NCI-H1436 (cell line): ENCODE data around the gene MAPK8IP3.

Experiments used
- DNase-seq: peaks from one replicate; lab custom pipeline; 2025; lab: John Stamatoyannopoulos, UW

MAPK8IP3 gene

DNA sequence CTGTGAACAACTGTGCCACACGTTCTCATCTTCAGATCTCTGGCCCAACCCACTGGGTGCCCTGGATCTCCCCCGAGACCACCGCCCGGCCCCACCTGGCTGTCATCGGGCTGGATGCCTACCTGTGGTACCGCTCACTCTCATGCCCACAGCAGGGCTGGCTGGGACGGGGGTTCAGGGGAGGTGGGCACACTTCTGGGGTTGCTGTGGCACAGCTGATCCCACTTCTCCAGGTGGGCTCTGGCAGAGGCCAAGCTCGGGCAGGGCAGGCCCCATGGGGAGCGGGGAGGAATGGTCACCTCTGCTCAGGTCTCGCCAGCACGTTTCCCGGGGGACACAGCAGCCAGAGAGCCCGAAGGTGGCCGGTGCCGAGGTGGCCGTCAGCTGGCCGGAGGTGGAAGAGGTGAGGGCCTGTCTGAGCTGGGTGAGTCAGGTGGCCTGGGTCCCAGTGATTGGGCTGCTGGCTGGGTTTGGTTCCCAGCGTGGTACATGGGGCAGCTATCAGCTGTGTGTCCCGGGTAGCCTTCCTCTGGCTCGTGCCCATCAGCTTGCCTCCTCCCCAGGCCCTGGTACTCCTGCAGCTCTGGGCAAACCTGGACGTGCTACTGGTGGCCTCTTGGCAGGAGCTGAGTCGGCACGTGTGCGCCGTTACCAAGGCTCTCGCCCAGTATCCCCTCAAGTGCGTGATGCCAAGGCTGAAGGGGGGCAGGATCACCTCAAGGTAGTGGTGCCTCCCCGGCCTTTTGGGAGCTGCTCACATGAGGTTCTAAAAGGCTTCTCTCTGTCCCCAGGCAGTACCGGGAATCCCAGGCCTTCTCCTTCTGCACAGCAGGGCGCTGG is 69.2 kb downstream of the MAPK8IP3 start:
- DNase-seq, result no peak

DNA sequence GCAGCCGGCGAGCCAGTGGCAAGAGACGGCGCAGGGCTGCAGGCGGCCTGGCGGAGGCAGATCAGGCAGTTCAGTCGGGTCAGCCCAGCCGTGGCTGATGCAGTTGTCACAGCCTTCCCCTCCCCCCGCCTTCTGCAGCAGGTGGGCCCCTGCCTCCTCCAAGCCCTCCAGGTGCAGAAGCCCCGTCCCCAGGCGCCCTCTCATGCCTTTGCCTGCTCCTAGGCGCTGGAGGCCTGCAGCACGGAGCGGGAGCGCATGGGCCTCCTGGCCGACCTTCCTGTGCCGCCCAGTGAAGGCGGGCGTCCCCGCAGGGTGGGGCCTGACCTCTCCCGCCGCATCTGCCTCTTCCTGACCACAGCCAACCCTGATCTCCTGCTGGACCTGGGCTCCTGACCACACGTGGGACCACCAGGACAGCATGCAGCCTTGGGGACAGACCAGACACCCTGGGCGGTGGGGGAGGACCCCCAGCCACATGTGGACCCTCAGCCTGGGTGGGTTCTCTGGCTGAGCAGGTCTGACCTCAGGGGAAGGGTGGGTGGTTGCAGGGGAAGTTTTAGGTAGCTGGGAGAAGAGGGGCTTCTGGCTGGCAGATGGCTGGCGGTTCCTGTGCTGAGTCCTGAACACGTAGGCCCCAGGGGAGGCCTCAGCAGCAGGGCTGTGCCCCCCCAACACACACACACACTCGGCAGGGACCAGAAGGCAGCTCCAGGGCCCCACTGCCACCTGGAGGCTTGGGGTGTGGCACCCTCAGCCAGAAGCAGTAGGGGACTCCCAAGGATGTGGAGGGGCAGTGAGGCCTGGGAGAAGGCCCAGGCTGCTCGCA is 70.1 kb downstream of the MAPK8IP3 start:
- DNase-seq, result no peak

DNA sequence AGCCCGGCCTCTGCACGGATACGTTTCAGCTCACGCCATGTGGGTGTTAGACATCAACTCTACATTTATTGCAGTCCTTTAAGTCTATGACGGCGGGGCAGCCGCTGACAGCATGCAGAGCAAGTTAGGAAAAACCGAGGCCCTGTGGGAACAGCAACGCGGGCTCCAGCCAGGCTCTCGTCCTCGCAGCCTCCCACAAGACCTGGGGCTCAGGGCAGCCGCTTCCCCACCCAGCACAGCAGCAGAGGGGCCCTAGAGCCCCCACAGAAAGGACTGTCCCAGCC is 70.6 kb downstream of the MAPK8IP3 start:
- no peak for DNase-seq

DNA sequence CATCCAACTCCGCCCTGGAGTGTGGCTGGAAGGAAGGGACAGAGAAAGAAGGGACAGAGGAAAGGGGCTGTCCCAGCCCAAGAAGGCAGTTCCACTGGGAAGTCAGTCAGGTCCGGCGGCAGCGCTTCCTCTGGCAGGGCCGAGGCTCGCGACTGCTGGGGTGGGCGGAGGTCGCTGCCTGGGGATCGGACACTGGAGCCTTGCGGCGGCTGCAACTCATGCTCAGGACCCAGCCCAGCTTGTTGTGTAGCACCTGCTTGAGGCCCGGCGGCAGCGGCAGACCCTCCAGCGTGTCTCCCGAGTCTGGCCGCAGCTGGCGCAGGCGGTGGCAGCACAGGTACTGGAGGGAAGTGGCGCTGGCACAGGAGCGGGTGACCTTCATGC is 71.0 kb downstream of the MAPK8IP3 start:
- no peak for DNase-seq

DNA sequence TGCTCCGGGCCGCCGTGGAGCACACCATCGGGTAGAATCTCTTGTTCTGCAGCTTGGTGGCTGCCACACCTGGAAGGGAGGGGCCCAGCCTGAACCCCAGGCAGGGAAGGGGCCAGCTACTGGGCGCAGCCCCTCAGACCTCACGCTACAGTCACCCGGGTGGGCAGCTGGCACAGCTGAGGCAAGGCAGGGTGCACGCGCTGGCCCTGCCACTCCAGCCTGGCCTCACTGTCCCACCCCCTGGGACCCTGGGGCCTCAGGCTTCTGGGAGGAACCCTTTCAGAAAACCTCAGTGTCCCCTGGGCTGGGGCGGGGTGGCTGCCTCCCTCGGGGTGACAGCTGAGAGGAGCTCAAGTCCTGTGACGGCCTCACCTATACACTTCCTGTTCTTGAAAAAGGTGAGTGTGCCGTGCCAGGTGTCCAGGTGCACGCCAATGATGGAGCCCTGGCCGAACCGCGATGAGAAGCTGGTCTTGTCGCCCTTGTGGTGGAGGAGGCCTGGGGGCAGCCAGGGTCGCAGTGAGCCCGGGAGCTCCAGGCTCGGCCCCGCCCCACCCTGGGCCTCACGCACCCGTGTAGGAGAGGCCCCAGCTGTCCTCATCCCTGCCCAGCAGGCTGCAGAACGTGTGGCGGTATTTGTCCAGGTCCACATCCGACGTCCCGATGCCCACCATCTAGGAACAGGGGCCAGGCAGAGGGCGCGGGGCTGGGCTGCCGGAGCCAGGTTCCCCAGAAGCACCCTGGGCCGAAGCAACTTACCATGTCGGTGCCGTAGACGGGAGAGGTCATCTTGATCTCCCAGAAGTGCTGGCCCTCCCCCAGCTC is 71.6 kb downstream of the MAPK8IP3 start:
- no peak for DNase-seq

DNA sequence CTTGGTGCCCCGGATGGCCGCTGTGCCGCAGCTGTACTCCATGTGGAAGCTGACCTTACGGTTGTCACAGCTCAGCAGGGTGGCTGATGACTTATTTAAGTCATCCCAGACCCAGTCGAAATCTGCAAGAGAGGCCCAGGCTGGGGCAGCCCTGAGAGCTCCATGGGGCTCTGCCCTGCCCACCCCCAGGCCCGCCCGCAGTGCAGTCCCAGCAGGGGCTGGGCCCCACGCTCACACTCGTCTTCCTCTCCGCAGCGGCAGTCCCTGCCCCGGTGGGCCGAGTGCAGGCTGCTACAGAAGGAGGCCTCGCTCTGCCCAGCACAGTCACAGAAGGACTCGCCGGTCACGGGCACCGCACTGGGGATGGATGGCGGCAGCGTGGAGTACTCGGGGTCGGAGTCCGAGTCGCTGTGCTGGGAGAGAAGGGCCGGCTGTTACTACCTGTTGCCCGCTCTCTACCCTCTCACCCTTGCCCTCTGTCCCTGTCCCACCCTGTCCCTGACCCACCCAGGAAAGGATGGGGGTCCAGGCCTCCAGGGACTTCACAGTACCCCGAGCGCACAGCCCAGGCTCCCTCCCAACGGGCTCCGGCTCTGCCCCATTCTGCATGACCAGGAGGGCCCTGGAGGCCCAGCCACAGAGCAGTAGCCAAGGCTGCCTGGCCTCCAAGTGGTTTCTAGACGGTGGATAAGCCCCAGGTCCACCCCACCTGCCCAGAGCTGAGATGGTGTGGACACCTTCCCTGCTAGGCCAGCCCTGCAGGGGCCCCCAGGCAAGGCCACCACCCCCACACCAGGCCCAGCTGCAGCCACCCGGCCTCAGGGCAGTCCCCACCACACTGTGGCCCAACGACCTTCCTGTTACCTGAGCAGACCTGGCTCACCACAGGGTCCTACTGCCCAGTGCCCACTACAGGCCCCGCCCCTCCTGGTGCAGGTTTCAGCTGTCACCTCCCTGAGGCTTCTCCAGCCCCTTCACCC is 72.5 kb downstream of the MAPK8IP3 start:
- no peak for DNase-seq

DNA sequence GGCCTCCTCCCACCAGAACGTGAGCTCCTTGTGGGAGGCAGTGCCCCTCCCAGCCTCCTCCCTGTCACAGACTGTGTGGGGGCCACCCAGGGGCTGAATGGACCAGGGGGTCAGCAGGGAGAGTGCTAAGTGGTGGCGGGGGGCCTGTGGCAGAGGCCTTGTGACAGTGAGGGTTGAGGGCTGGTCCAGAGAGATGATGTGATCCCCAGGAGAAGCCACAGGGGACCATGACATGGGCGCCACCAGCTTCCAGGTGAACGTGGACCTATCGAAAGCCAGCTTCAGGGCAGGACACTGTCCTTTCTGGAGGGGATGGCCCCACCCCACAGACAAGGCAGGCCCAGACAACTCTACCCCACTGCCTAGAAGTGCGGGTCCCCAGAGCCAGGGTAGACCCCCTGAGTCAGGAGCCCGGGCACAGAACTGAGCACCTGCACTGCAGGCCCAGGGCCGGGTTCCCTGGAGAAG is 73.3 kb downstream of the MAPK8IP3 start:
- DNase-seq, result no peak

DNA sequence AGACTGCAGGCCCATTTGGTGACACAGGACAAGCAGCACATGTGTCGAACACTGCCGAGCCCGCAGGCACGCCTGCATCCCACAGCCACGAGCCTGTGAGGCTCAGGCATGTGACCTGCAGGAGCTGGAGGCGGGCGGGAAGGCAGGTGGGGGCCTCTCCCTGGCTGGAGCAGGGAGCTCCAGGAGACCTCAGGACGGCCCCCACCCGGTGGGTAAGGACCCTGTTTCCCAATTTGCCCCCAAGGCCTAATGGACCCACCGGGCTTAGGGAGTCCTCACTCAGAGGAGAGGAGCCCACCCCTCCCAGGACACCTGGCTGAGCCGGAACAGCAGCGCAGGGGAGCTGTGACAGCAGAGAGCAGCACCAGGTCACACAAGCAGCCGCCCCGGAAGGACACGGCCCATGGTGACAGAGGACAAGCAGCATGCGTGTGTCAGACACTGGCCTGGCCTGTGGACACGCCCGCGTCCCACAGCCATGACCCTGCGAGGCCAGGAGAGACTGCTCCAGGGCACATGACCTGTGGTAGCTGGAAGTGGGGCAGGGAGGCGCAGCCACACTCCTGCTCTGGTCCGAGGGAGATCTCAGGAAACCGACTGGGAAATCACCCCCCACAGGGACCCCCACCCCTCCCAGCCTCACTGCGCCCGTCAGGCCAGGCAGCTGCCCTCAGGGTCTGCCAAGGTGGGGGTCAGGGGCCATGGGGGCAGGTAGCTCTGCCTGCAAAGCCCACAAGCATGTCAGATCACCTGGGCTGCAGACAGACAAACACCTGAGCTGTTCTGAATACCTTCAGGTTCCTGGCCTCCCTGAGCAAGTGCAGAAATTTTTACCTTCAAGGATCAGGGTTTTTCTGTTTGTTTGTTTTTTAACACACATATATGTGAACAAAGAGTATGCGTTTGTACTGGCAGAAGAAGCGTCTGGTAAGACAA is 74.0 kb downstream of the MAPK8IP3 start:
- DNase-seq, result no peak

DNA sequence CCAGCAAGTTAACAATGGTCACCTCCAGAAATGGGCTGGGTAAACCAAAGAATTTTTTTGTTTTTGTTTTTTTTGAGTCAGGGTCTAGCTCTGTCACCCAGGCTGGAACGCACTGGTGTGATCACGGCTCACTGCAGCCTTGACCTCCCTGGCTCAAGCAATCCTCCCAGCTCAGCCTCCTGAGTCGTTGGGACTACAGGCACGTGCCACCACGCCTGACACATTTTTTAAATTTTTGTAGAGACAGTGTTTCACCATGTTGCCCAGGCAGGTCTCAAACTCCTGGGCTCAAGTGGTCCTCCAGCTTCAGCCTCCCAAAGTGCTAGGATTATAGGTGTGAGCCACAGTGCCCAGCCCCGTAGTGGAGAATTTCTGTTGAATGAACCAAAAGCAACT is 74.7 kb downstream of the MAPK8IP3 start:
- no peak for DNase-seq

DNA sequence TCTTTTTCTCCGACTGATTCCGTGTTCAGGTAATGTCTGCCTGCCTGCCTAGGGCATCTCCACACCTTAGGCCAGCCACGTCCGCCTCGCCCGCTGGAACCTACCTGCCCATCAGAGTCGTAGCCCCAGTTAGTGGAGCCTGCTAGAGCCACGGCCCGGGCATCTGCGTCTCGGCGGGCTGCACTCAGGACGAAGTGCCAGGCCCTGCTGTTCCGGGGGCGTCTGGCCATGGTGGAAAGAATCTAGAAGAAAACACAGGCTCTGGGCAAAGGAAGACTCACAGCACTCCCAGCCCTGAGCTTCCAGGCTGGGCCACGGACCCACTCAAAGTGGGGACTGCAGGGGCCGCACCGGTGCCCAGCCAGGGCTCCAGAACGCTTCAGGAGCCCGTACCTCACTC is 75.3 kb downstream of the MAPK8IP3 start:
- no peak for DNase-seq

DNA sequence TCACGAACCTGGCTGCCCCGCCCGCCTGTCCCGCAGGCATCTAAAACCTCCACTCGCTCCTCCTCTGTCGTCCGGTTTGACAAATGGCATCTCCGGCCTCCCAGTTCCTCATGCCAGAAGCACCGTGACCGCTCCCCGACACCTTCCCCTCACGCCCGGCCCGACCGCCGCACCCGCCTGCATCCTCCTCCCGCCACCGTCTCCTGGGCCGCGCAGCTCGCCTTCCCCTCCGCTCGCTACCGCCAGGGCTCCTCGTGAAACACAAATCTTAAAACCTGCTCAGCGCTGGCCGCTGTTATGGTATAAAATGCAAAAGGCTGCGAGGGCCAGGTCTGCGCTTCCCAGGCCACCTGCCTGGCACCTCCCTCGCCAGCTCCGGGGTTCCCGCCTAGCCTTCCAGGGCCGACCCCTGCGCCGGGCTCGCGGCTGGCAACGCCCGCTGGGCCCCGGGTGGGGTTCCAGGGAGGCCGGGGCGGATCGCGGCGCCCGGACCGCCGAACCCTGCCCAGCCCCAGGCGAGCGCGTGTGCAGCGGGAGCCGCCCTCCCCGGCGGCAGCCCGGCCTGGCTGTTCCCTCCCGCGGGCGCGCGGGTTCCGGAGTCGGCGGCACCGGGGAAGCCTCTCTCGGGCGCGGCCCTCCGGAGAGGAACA is 75.9 kb downstream of the MAPK8IP3 start:
- no peak for DNase-seq

DNA sequence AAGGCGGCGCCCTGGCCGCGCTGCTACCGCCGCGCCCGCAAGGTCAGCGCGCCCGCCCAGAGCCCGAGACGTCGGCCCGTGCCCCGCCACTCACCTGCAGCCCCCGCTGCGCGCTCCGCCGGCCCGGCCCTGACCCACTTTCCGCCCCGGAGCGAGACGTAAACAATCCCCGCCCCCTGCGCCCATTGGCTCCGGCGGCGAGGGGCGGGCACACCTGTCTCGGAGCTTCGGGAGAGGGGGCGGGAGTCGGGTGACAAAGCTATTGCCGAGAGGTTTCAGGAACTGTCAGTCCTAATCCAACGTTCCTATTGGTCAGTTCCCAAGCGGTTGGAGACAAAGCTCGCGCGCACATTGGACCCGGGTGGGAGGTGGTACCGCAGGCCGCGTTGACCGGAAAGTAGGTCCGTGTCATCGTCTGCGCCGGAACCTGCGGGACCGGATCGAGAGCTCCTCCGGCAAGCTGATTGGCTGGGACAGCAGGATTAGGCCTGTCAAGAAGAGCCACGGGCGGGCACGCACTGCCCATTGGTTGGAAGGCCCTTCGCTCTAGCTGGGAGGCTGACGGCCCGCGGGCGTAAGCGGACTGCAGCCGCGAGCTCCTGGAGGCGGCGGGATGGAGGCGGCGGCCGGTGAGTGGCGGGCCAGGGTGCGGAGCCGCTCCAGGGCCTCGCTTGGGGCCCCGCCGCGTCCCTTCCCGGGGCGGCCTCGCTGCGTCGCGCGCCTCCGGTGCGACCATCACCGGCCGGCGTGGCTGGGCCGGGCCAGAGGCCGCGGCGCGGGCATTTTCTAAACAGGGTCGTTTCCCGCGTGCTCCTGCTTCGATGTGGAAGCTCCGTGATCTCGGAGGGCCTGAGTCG is 76.6 kb downstream of the MAPK8IP3 start, which contains the start of the genes NUBP2 and SPSB3:
Gene NUBP2, plus strand, starts transcription at position 553 of the 857 bp plus-strand sequence. Its CDS starts 61 bp downstream, at position 614.
Gene SPSB3, minus strand, starts transcription at position 164 of the 857 bp plus-strand sequence. CDS start 1,088 bp downstream, outside the sequence.
- peak; percentile 99 for DNase-seq

DNA sequence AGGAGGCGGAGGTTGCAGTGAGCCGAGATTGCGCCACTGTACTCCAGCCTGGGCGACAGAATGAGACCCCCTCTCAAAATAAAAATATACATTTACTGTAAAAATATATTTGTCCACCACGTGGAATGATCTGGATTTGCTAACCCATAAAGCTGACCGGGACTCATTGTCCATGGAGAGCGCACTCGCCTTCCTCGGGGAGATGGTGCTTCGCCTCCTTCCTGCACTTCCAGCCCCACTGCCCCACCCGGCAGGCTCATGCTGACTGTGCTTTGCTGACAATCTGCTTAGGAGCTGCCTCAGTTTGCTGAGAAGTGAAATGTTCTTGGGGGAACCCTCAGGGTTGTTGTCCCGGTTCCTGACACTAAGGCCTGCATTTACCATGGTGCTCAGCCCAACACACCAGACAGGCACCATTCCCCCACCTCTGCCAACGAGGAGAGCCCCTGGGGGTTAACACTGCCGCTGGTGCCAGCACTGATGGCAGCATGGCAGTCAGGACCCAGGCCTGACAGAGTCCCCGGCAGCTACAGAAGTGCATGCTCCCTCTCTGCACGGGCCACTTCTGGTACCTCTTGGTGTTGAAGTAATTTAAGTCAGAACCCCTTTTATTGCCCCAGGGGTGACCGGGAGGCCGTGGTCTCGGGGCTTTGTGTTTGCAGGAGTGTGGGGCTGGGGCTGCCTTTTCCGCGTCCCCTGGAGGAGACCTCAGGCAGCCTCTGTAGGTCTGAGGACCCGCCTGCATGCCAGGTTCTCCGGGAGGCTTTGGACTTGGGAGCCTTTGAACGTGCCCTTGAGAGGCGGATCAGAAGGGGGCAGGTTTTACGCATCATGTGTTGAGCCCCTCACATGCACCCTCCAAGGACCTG is 79.2 kb downstream of the MAPK8IP3 start:
- DNase-seq, result no peak

DNA sequence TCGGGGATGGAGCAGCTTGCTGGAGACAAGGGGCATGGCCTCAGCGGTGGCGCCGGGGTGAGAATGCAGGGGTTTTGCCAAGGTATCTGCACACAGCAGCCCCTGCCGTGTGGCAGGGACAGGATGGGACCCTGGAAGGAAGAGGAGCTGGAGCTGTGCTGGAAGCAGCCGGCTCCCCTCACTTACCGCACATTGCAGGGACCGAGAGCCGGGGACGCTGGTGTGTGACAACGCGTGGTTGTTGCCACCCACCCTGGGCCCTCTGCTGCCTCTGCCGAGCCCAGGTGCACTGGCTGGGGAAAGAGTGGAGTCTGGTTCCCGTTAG is 79.8 kb downstream of the MAPK8IP3 start:
- no peak for DNase-seq

DNA sequence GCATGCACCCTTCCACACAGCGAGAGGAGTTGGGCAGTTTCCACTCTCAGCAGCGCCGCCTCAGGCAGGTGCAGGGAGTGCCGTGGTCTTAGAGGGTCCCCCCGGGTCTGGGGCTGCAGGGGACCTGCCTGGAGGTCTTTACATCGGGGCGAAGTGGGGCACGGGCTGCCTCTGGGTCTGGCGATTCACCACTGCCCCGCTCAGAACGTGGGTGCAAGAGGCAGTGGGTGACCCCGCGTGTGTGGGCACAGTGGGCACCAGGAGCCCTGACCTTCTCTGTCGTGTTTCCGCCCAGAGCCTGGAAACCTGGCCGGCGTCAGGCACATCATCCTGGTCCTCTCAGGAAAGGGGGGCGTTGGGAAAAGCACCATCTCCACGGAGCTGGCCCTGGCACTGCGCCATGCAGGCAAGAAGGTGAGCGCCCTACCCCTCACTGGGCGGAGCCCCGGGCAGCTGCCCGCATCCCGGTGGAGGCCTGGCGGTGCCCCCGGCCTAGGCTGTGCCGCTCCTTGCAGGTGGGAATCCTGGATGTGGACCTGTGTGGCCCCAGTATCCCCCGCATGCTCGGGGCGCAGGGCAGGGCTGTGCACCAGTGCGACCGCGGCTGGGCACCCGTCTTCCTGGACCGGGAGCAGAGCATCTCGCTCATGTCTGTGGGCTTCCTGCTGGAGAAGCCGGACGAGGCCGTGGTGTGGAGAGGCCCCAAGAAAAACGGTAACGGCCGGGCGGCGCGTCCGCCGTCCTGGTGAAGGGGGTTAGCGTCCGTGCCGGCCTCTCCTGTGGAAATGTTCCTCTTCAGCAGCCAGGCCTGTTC is 80.5 kb downstream of the MAPK8IP3 start:
- no peak for DNase-seq

DNA sequence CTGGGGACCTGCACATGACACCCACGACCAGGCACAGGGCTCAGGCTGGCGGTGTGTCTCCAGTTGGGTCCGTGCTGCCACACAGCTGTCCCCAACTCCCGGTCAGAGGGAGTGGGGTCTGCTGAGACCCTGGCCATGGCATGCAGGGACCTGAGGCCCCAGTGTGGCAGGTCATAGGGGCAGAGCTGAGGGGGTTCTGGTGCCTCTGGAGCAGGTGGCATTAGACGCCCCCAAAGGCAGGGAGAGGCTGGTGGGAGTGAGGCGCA is 81.0 kb downstream of the MAPK8IP3 start:
- no peak for DNase-seq
